ENCODE data around the gene NUDT4.

The NUDT4 gene

GRCh38 chr12:93413064-93413463 lies 35.3 kb downstream of the NUDT4 start:
- no peak overlapping the region for H3K27ac ChIP-seq
- no peak overlapping the region for H3K4me3 ChIP-seq
- no peak overlapping the region for H3K9ac ChIP-seq (ENCODE audit: insufficient read length)
- TF ChIP-seq FOXP2 (optimal IDR thresholded peaks at IDR 0.05; ENCODE audit: control extremely low read depth, extremely low read length, insufficient read depth) (no peak), EZH2 (IDR thresholded peaks at IDR 0.05) (no peak), POLR2AphosphoS5 (IDR thresholded peaks at IDR 0.05; ENCODE audit: borderline replicate concordance, low read depth, low read length) (no peak)
- peaks cover 31% of the 10 kb centered on the region for H3K36me3 ChIP-seq (ENCODE audit: insufficient read depth, low read length)
- no peak for DNase-seq (ENCODE audit: low read depth, low spot score)
- H3K9me3 ChIP-seq (ENCODE audit: low read depth, low read length), result no peaks in the 10 kb centered on the region

GRCh38 chr12:93415723-93416464 lies 38.2 kb downstream of the NUDT4 start:
- no peak for TF ChIP-seq EZH2 (IDR thresholded peaks at IDR 0.05)
- Histone ChIP-seq H3K9ac (ENCODE audit: insufficient read length) (peak overlapping the region; percentile 34), H3K9me3 (ENCODE audit: low read depth, low read length) (no peaks in the 10 kb centered on the region), H3K36me3 (ENCODE audit: insufficient read depth, low read length) (peaks cover 6% of the 10 kb centered on the region), H3K4me3 (peak overlapping the region; percentile 50), H3K27ac (peak overlapping the region; percentile 86)
- no peak for DNase-seq (ENCODE audit: low read depth, low spot score)

DNA sequence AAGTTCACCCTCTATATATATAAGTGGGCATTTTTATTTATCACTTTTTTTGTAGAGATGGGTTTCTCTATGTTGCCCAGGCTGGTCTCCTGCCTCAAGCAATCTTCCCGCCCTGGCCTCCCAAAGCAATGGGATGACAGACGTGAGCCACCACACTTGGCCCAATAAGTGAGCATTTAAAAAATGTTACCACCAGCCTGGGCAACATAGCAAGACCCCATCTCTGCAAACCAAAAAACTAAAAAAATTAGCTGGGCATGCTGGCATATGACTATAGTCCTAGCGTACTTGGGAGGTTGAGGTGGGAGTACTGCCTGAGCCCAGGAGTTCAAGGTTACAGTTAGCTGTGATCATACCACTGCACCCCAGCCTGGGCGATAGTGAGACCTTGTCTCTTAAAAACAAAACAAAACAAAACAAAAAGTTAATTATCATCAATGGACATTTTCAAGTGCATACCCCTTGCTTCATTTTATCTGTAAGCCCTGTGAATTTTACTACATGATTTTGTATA lies 40.3 kb downstream of the NUDT4 start:
- peaks cover 4% of the 10 kb centered on the region; the same call in 1 of the 2 replicates for H3K36me3 ChIP-seq (ENCODE audit: insufficient read depth, low read length)
- H3K9ac ChIP-seq (ENCODE audit: insufficient read length), result no peak overlapping the region
- H3K27ac ChIP-seq, result peak overlapping the region; percentile 52; the same call in 1 of the 2 replicates
- H3K4me3 ChIP-seq, result no peak overlapping the region
- TF ChIP-seq EZH2 (IDR thresholded peaks at IDR 0.05) (no peak), POLR2AphosphoS5 (IDR thresholded peaks at IDR 0.05; ENCODE audit: borderline replicate concordance, low read depth, low read length) (no peak), FOXP2 (optimal IDR thresholded peaks at IDR 0.05; ENCODE audit: control extremely low read depth, extremely low read length, insufficient read depth) (no peak)
- no peak for DNase-seq (ENCODE audit: low read depth, low spot score)
- H3K9me3 ChIP-seq (ENCODE audit: low read depth, low read length), result no peaks in the 10 kb centered on the region

- TF ChIP-seq POLR2AphosphoS5 (IDR thresholded peaks at IDR 0.05; ENCODE audit: borderline replicate concordance, low read depth, low read length) (no peak), FOXP2 (optimal IDR thresholded peaks at IDR 0.05; ENCODE audit: control extremely low read depth, extremely low read length, insufficient read depth) (no peak), EZH2 (IDR thresholded peaks at IDR 0.05) (no peak)
- H3K4me3 ChIP-seq, result peak overlapping the region; percentile 30; the same call in 1 of the 2 replicates
- H3K27ac ChIP-seq, result peak overlapping the region; percentile 66
- H3K36me3 ChIP-seq (ENCODE audit: insufficient read depth, low read length), result peaks cover 4% of the 10 kb centered on the region; the same call in 1 of the 2 replicates
- DNase-seq (ENCODE audit: low read depth, low spot score), result peak; percentile 76
- H3K9ac ChIP-seq (ENCODE audit: insufficient read length), result peak overlapping the region; percentile 29
- H3K9me3 ChIP-seq (ENCODE audit: low read depth, low read length), result no peaks in the 10 kb centered on the region
These were observed 41.8 kb downstream of the NUDT4 start for GRCh38 chr12:93419388-93420034.

DNA sequence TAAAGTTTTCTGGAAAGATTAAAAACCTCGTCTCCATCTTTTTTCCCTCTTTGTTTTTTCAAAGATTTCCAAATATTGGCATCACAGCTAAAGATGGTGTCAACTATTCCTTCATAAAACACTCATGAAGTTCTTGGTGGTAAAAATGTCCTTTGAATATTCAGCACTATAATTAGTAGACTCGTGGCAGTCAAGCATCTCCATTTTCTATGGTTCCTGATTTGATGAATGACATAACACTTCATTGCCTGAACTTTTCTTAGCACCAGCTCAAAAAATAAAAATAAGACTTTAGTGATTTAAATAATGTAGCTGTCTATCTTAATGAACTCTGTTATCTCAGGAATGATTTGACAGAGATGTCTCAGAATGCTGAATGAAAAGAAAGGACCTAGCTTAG lies 44.3 kb downstream of the NUDT4 start:
- H3K9ac ChIP-seq (ENCODE audit: insufficient read length), result no peak overlapping the region
- TF ChIP-seq POLR2AphosphoS5 (IDR thresholded peaks at IDR 0.05; ENCODE audit: borderline replicate concordance, low read depth, low read length) (no peak), EZH2 (IDR thresholded peaks at IDR 0.05) (no peak), FOXP2 (optimal IDR thresholded peaks at IDR 0.05; ENCODE audit: control extremely low read depth, extremely low read length, insufficient read depth) (no peak)
- DNase-seq (ENCODE audit: low read depth, low spot score), result no peak
- H3K27ac ChIP-seq, result peak overlapping the region; percentile 66
- H3K9me3 ChIP-seq (ENCODE audit: low read depth, low read length), result no peaks in the 10 kb centered on the region
- H3K36me3 ChIP-seq (ENCODE audit: insufficient read depth, low read length), result no peaks in the 10 kb centered on the region; the same call in 1 of the 2 replicates
- no peak overlapping the region for H3K4me3 ChIP-seq

- no peaks in the 10 kb centered on the region for H3K9me3 ChIP-seq (ENCODE audit: low read depth, low read length)
- TF ChIP-seq FOXP2 (optimal IDR thresholded peaks at IDR 0.05; ENCODE audit: control extremely low read depth, extremely low read length, insufficient read depth), result no peak
- TF ChIP-seq EZH2 (IDR thresholded peaks at IDR 0.05), result no peak
- no peak for TF ChIP-seq POLR2AphosphoS5 (IDR thresholded peaks at IDR 0.05; ENCODE audit: borderline replicate concordance, low read depth, low read length)
- H3K9ac ChIP-seq (ENCODE audit: insufficient read length), result peak overlapping the region; percentile 9
- no peak for DNase-seq (ENCODE audit: low read depth, low spot score)
- H3K4me3 ChIP-seq, result peak overlapping the region; percentile 43
- H3K27ac ChIP-seq, result peak overlapping the region; percentile 83
- H3K36me3 ChIP-seq (ENCODE audit: insufficient read depth, low read length), result peaks cover 5% of the 10 kb centered on the region; the same call in 1 of the 2 replicates
These were observed 48.1 kb downstream of the NUDT4 start for GRCh38 chr12:93425736-93426411.

- Histone ChIP-seq H3K36me3 (ENCODE audit: insufficient read depth, low read length) (peaks cover 5% of the 10 kb centered on the region; the same call in 1 of the 2 replicates), H3K9ac (ENCODE audit: insufficient read length) (no peak overlapping the region), H3K27ac (peak overlapping the region; percentile 83), H3K4me3 (peak overlapping the region; percentile 43; the same call in 1 of the 2 replicates), H3K9me3 (ENCODE audit: low read depth, low read length) (no peaks in the 10 kb centered on the region)
- no peak for DNase-seq (ENCODE audit: low read depth, low spot score)
- no peak for TF ChIP-seq EZH2 (IDR thresholded peaks at IDR 0.05)
These were observed 48.7 kb downstream of the NUDT4 start for GRCh38 chr12:93426412-93426805.
